ENCODE results near the gene PCDHGC5.

The PCDHGC5 gene

GRCh38 chr5:141533897-141534296, 45.0 kb downstream of the PCDHGC5 start:
- DNase-seq, result no peak

- no peak for DNase-seq
Observed at GRCh38 chr5:141534492-141535213, 45.8 kb downstream of the PCDHGC5 start.
